Measurements from ENCODE around the gene DTNB.

DNA sequence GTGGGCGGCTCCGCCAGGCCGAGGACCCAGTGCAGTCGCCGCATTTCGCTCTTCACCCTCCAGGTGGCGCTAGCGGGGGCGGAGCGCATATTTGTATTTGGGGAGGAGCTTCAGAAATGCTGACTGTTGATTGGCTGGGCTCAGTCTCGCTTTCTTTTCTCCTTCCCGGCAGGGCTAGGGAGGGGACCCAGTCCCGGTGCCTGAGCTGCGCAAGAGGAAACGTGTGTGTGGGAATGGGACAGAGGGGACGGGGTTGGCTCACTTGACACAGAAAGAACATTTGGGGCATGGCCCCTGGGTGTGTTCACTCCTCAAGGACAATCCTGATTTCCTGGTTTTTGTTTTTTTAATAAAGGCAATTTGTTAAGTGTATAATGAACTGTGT lies 311.3 kb downstream of the DTNB start:
- TF ChIP-seq CTCF (IDR thresholded peaks at IDR 0.05) (peak; percentile 70 to 98 (median 90)), POLR2A (IDR thresholded peaks at IDR 0.05) (peak; percentile 62 to 68), POLR2AphosphoS5 (IDR thresholded peaks at IDR 0.05) (peak; percentile 81 to 99 (median 85)), EP300 (IDR thresholded peaks at IDR 0.05) (no peak)
